ENCODE data around the gene SPATA32. TPM values are rescaled to one million over a fixed set of nuclear protein-coding genes. Genes with fewer than 3 reads are reported as not detected.

Gene SPATA32
- total RNA-seq, 1 experiment from 2014 or later: 0.15 TPM

DNA sequence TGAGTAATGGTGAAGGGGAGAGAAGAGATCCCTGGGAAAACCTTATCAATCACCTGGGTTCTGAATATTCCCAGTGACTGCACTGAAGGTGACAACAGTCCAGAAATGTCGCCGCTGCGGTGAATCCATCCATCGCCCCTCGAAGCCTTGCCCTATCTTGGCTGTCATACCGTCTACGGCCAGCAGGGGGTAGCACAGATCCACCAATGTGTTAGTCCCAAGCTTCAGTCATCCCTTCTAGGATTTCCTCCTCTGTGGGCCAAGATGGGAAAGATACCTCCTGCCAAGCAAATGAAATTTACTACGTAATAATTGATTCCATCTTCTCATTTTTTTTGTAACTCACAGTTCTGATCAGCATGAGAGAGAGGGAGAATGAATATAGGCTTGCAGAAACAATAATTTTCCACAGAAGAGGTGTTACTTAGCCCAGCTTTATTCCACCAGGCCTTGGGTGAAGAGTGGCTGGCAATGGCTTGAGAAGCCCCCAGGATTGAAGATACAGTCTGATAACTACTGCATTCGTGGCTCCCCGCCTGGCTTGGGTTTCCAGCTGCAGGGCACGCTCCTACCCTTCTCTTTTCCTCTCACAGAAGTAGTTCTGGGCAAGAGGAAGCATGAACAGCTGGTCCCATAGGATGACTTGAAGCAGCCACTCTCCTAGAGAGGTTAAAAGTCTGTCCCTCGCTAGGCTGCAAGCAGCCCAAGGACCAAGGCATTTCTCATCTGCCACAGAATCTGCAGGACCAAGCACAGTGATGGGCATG is 42.8 kb downstream of the SPATA32 start:
- RAD21 ChIA-PET (ENCODE audit: low non-redundant PET in 1 of 2, low total read pairs in 2 of 2, uncharacterized antibody in 2 of 2, unreplicated experiment in 2 of 2): interaction anchor here (0.7 to 1.9 kb wide), 9 partner anchors 9 to 207 kb away, joined by 3 to 6 read pairs (median 4); partner anchors contain the start of gene ACBD4 (in 1 of the 2)
- H3K9me2 ChIP-seq (ENCODE audit: insufficient read depth): no peaks in the 10 kb centered on the region
- H3K4me3 ChIP-seq (replicated peaks in 1 of 2; ENCODE audit: low read depth in 1 of 2, low read length in 2 of 2): no peak overlapping the region; a peak in 1 of 4 replicates
- no peaks in the 10 kb centered on the region for H4K20me1 ChIP-seq (ENCODE audit: insufficient read depth)
- POLR2A ChIA-PET: interaction anchor here (0.6 to 1.8 kb wide), 3 partner anchors 70 to 445 kb away, joined by 3 to 9 read pairs (median 6); partner anchors contain the start of gene HEXIM1
- peak overlapping the region; percentile 64 for H3K4me2 ChIP-seq (ENCODE audit: low read length)
- ATAC-seq (peak; percentile 80), DNase-seq (ENCODE audit: low read depth, low spot score) (peak; percentile 67)
- H3K27ac ChIP-seq (ENCODE audit: low read depth, low read length): no peak overlapping the region
- no peaks in the 10 kb centered on the region for H3K36me3 ChIP-seq (ENCODE audit: control insufficient read depth in 1 of 2, insufficient read depth in 2 of 2, low read length in 2 of 2)
- H2AFZ ChIP-seq (ENCODE audit: low read depth, low read length, poor library complexity, severe bottlenecking): no peak overlapping the region
- TF ChIP-seq EZH2phosphoT487 (IDR thresholded peaks at IDR 0.05; ENCODE audit: borderline replicate concordance) (no peak), RAD21 (IDR thresholded peaks at IDR 0.05; ENCODE audit: low read depth) (peak; percentile 97)
- TF ChIP-seq, protein P1, sequence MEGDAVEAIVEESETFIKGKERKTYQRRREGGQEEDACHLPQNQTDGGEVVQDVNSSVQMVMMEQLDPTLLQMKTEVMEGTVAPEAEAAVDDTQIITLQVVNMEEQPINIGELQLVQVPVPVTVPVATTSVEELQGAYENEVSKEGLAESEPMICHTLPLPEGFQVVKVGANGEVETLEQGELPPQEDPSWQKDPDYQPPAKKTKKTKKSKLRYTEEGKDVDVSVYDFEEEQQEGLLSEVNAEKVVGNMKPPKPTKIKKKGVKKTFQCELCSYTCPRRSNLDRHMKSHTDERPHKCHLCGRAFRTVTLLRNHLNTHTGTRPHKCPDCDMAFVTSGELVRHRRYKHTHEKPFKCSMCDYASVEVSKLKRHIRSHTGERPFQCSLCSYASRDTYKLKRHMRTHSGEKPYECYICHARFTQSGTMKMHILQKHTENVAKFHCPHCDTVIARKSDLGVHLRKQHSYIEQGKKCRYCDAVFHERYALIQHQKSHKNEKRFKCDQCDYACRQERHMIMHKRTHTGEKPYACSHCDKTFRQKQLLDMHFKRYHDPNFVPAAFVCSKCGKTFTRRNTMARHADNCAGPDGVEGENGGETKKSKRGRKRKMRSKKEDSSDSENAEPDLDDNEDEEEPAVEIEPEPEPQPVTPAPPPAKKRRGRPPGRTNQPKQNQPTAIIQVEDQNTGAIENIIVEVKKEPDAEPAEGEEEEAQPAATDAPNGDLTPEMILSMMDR (IDR thresholded peaks at IDR 0.05 in 2 of 3, conservative IDR thresholded peaks at IDR 0.05 in 1 of 3; ENCODE audit: borderline replicate concordance in 1 of 3, insufficient read depth in 1 of 3, low read depth in 2 of 3, low read length in 2 of 3): peak; percentile 87 to 96 (median 95)
- H3K79me2 ChIP-seq (ENCODE audit: insufficient read depth, low read length): no peaks in the 10 kb centered on the region
- peaks cover 0 to 29% of the 10 kb centered on the region in 2 experiments; a peak in 3 of 4 replicates for H3K4me1 ChIP-seq (ENCODE audit: control insufficient read depth in 1 of 2, insufficient read depth in 2 of 2, low read length in 2 of 2)
- intact Hi-C loops (cut with micrococcal nuclease): loop anchor here (1.0 to 10.0 kb wide), 6 partner anchors 16 to 636 kb away; no protein-coding TSS in a partner anchor
- CTCF ChIA-PET: interaction anchor here (0.6 to 3.7 kb wide), 23 partner anchors 11 to 421 kb away, joined by 3 to 40 read pairs (median 4); partner anchors contain the start of genes ACBD4 and HEXIM1
- no peak overlapping the region for H3K9ac ChIP-seq (ENCODE audit: low read length)
- no TSS peak for BruUV-seq (replicated peaks)
- H3K9me3 ChIP-seq (ENCODE audit: control insufficient read depth in 1 of 2, insufficient read depth in 1 of 2, low read depth in 1 of 2, low read length in 2 of 2): no peaks in the 10 kb centered on the region
- no peaks in the 10 kb centered on the region for H3K27me3 ChIP-seq (ENCODE audit: insufficient read depth, low read length)

Other genes starting within 250 kb of the SPATA32 start
- 31.9 TPM for gene DCAKD, start 210.5 kb downstream of the SPATA32 start, total RNA-seq (2021; ENCODE audit: unreplicated experiment)
- gene NMT1, start 200.8 kb downstream of the SPATA32 start, total RNA-seq (2021; ENCODE audit: unreplicated experiment): 173 TPM
- gene PLCD3, start 129.6 kb downstream of the SPATA32 start, total RNA-seq (2021; ENCODE audit: unreplicated experiment): 197 TPM
- gene ACBD4, start 126.4 kb downstream of the SPATA32 start, total RNA-seq (2021; ENCODE audit: unreplicated experiment): 13.6 TPM
- 58.0 TPM for gene HEXIM1, start 113.6 kb downstream of the SPATA32 start, total RNA-seq (2021; ENCODE audit: unreplicated experiment)
- 13.5 TPM for gene HEXIM2, start 100.2 kb downstream of the SPATA32 start, total RNA-seq (2021; ENCODE audit: unreplicated experiment)
- gene FMNL1, start 40.2 kb downstream of the SPATA32 start, total RNA-seq (2021; ENCODE audit: unreplicated experiment): 8.2 TPM
- 16.4 TPM for gene MAP3K14, start 54.9 kb upstream of the SPATA32 start, total RNA-seq (2021; ENCODE audit: unreplicated experiment)
- 46.7 TPM for gene ARHGAP27, start 170.8 kb upstream of the SPATA32 start, total RNA-seq (2021; ENCODE audit: unreplicated experiment)
- 32.8 TPM for gene PLEKHM1, start 228.6 kb upstream of the SPATA32 start, total RNA-seq (2021; ENCODE audit: unreplicated experiment)

All from HCT116 (cell line).